GM13976 (cell line): Measurements from ENCODE around the gene ZNF608.

Experiments
- DNase-seq: peaks from one replicate; pipeline ENCODE4 v3.0.0; 2012; ENCODE audit warnings: low spot score
- CTCF ChIP-seq: IDR thresholded peaks from 2 replicates; pipeline ENCODE4 v1.5.1; 2012; ENCODE audit warnings: borderline replicate concordance, mild to moderate bottlenecking; ENCODE audit not compliant: insufficient read depth; ENCODE audit errors: extremely low read depth, missing control alignments, control extremely low read depth
- in situ Hi-C: fragments of 300-500 bp; cut with MboI; formaldehyde crosslinking; loops from one replicate; pipeline ENCODE4 v1.12.0; 2022; ENCODE audit warnings: low sequenced_read_pairs, mixed read lengths, inconsistent platforms; ENCODE audit not compliant: unreplicated experiment

The ZNF608 gene

DNA sequence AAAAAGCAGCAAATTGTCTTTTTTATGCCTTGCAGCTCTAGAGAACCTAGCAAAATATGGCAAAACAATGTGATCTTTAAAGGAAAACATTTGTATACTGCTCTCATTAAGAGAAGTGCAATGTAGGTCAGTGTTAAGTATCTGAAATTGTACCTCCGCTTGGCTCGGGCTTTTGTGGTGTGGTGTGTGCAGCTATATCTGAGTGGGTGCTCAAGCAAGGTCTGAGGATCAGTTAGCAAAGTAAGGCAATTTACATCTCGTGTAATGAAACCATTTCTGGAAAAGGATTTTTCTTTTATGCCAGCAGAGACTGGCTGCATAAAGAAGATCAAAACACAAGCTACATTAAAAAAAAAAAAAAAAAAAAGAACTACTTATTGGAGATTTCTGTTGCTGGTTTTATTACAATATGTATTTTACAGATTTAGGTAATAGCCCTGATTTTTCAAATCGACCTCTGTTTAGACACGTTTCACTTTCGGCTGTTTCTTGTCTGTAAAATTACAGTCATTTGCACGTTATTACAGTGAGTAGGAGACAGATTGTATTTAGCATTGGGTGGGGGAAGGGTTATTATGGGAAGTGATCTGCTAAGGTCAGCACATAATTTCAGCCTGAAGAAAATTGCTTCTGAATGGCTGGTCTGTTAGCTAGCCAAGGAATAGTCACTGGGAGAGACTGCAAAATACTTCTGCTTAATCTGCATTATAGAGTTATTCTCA, 7.9 kb upstream of the ZNF608 start:
- no peak for DNase-seq
- no peak for TF ChIP-seq CTCF
- in situ Hi-C loops = no loop called here

DNA sequence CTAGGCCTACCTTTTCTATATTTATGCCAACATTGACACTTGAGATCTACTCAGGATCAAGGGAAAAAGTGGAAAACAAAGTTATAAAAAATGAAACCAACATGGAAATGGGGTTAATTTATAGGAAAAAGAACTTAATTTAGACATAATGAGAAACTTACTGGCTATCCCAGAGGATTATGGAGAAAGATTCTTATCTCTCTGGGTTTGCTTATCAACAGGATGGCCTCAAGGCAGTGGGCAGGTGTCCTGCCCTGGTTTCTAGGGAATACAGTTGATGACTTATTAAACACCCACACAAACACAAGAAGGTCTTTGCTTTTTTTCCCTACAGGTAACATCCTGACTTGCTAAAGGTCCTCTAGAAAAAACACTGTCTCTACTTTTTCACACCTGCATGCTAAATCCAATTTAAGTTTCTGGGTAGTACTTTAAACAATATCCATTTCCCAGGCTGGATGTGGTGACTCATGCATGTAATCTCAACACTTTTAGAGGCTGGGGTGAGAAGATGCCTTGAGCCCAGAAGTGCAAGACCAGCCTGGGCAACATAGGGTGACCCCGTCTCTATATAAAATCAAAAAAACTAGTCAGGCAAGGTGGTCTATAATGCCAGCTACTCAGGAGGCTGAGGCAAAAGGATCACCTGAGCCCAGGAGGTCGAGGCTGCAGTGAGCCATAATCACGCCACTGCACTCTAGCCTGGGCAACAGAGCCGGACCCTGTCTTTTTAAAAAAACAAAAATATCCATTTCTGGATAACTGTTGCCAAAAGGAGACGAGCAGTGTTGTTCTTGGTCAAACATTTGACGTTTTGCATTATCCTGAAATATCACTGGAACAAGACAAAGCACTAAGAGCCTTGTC, 6.6 kb upstream of the ZNF608 start:
- TF ChIP-seq CTCF = no peak
- in situ Hi-C loops = no loop called here
- no peak for DNase-seq

GRCh38 chr5:124751031-124751430, 4.6 kb upstream of the ZNF608 start:
- no peak for TF ChIP-seq CTCF
- no peak for DNase-seq
- in situ Hi-C loops = no loop called here

DNA sequence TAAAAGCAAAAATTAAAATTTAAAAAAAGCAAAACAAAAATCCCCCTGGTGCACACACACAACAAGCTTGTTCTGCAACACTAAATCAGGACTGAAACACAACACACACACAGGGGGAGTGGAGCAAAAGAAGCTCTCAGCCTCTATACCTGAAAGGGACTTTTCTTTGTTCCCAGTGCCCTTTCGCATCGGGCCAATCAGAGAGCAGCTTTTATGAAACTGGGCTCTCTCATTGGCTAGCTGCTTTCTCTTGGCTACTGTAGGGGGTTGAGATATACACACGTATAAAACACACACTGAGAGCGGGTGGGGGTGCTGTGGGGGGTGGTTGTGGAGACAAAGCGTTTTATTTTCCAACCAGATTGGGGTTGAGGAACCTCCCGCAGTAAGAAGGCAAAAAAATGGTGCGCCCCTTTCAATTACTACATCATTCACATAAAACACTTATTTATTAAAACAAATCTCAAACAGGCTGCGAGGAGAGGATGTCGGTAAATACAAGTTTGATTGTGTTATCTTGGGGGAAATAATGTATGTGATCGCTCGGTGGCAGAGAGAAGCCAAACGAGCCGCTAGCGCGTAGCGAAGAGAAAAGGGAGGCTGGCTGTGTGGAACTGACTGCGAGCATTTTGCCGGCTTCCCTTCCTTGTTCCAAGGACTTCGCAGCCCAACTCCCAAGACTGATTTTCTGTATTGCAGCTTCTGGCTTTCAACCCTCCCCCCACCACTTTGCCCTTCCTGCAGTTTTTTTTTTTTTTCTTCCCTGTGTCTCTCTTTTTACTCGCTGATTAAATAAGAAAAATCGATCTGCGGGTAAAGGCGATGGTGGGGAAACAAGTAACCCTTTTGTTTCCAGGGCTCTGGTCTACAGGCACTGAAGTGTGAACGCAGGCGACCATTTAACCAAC, 2.5 kb upstream of the ZNF608 start:
- peak; percentile 80 for DNase-seq
- TF ChIP-seq CTCF = no peak
- in situ Hi-C loops = loop anchor here (10.0 kb wide), 1 partner anchor 156 kb away; no protein-coding TSS in a partner anchor

DNA sequence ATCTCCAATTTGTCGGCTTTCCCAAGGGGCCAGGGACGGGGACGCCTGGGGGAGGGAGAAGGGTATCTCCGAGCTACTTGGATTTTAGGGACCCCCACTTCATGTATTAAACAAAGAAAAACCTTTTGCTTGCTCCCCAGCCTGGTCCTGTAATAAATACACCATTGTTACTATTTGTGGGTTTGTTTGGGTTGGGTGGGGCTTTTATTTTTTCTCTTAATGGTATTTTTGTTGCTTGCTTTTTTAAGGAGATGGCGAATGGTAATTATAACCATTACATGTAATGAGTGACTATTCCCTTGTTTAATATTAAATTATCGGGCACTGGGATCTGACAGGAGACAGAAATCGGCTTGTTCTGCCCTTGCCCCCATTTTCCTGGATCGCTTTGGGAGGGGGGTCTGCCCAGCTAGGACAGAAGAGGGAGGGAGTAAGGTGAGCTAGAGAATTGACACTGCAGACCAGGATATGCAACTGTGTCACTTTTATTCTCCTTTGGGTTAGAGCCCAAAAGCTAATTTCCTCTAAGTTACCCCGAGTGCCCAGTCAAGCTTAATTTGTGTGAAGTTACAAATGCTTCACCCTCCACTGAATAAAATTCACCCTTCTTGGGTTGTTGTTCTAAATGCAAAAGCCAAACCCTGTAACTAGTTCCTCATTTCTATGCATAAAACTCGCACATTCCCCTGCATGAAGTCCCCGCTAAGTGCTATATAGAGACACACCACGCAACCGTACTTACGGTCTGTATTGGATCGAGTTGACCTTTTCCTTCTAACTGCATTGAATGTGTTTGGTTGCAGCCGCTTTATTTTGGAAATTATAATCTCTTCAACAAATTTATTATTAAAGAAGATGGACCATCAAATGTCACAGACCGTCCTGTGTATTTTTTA, 1.6 kb upstream of the ZNF608 start:
- DNase-seq = no peak
- in situ Hi-C loops = loop anchor here (10.0 kb wide), 1 partner anchor 157 kb away; no protein-coding TSS in a partner anchor

More for the DNA sequence above, 1.6 kb upstream of the ZNF608 start:
- TF ChIP-seq CTCF = no peak
